GM12865 (cell line): ENCODE results near the gene C6orf132.

Experiments
- DNase-seq: peaks from one replicate; pipeline ENCODE4 v3.0.0; 2010; ENCODE audit warnings: low read depth
- H3K4me3 ChIP-seq: 2 replicates; pipeline ENCODE4 v1.5.1; 2011; ENCODE audit warnings: mild to moderate bottlenecking, low read depth, low read length, control low read depth
- CTCF ChIP-seq: IDR thresholded peaks from 2 replicates; pipeline ENCODE4 v1.5.1; 2011; ENCODE audit warnings: low read length, control low read depth, low read depth, inconsistent platforms; ENCODE audit not compliant: insufficient read depth; ENCODE audit errors: missing control alignments

C6orf132 gene

GRCh38 chr6:42083530-42083929, 58.9 kb downstream of the C6orf132 start:
- H3K4me3 ChIP-seq: no peak overlapping the region
- DNase-seq: no peak
- TF ChIP-seq CTCF: no peak

- no peak for DNase-seq
- H3K4me3 ChIP-seq: no peak overlapping the region
- no peak for TF ChIP-seq CTCF
Observed at GRCh38 chr6:42079941-42080464, 62.4 kb downstream of the C6orf132 start.

GRCh38 chr6:42078386-42078785, 64.0 kb downstream of the C6orf132 start:
- TF ChIP-seq CTCF: no peak
- DNase-seq: no peak
- no peak overlapping the region for H3K4me3 ChIP-seq

GRCh38 chr6:42075159-42075838, 67.1 kb downstream of the C6orf132 start:
- no peak overlapping the region for H3K4me3 ChIP-seq
- peak; percentile 55 for DNase-seq
- TF ChIP-seq CTCF: peak; percentile 58

GRCh38 chr6:42073287-42073686, 69.1 kb downstream of the C6orf132 start:
- no peak for TF ChIP-seq CTCF
- no peak overlapping the region for H3K4me3 ChIP-seq
- no peak for DNase-seq

GRCh38 chr6:42071881-42072583, 70.4 kb downstream of the C6orf132 start:
- no peak for TF ChIP-seq CTCF
- DNase-seq: no peak
- H3K4me3 ChIP-seq: no peak overlapping the region
